ENCODE data around the gene CHID1.

The CHID1 gene

DNA sequence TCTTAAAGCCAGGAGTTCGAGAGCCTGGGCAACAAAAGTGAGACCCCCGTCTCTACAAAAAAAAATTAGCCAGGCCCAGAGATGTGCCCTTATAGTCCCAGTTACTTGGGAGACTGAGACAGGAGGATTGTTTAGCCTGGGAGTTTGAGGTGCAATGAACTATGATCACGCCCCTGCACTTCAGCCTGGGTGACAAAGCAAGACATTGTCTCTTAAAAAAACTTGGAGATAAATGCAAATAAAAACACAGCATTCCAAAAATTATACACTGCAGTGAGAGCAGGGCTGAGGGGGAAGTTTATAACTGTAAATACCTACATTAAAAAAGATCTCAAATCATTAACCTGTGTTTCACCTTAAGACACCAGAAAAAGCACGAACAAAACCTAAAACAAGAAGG, 37.1 kb upstream of the CHID1 start:
- TF ChIP-seq CTCF (IDR thresholded peaks at IDR 0.05; ENCODE audit: low read depth, low read length, poor library complexity, severe bottlenecking) (no peak), EZH2phosphoT487 (IDR thresholded peaks at IDR 0.05; ENCODE audit: borderline replicate concordance, low read length) (no peak)
- H3F3A ChIP-seq (ENCODE audit: control insufficient read depth, insufficient read depth) = no peaks in the 10 kb centered on the region
- peaks cover 19% of the 10 kb centered on the region; the same call in 1 of the 2 replicates for H3K36me3 ChIP-seq (ENCODE audit: control insufficient read depth, low read length)
- H3K4me2 ChIP-seq (ENCODE audit: low read length) = no peak overlapping the region
- no peaks in the 10 kb centered on the region for H3K27me3 ChIP-seq (ENCODE audit: control insufficient read depth, low read length)
- no peaks in the 10 kb centered on the region for H3K4me1 ChIP-seq (ENCODE audit: control insufficient read depth, low read length)
- no peaks in the 10 kb centered on the region for H3K9me2 ChIP-seq (replicated peaks; ENCODE audit: control insufficient read depth, low read length)
- H3K4me3 ChIP-seq (ENCODE audit: low read length) = no peak overlapping the region
- no peaks in the 10 kb centered on the region for H4K20me1 ChIP-seq (ENCODE audit: control insufficient read depth, insufficient read depth, low read depth, low read length)
- H3K79me2 ChIP-seq (ENCODE audit: control insufficient read depth, low read length) = peaks cover 34% of the 10 kb centered on the region
- H3K9me3 ChIP-seq (ENCODE audit: control insufficient read depth, insufficient read depth, low read length) = no peaks in the 10 kb centered on the region
- no peak overlapping the region for H3K27ac ChIP-seq (ENCODE audit: low read depth, low read length)

- Histone ChIP-seq H3K4me1 (ENCODE audit: control insufficient read depth, low read length) (no peaks in the 10 kb centered on the region), H3K27ac (ENCODE audit: low read depth, low read length) (no peak overlapping the region), H3K79me2 (ENCODE audit: control insufficient read depth, low read length) (peaks cover 44% of the 10 kb centered on the region), H3K9me3 (ENCODE audit: control insufficient read depth, insufficient read depth, low read length) (no peaks in the 10 kb centered on the region), H4K20me1 (ENCODE audit: control insufficient read depth, insufficient read depth, low read depth, low read length) (no peaks in the 10 kb centered on the region), H3K36me3 (ENCODE audit: control insufficient read depth, low read length) (peaks cover 19% of the 10 kb centered on the region; the same call in 1 of the 2 replicates), H3K27me3 (ENCODE audit: control insufficient read depth, low read length) (no peaks in the 10 kb centered on the region), H3F3A (ENCODE audit: control insufficient read depth, insufficient read depth) (no peaks in the 10 kb centered on the region), H3K9me2 (replicated peaks; ENCODE audit: control insufficient read depth, low read length) (no peaks in the 10 kb centered on the region), H3K4me3 (ENCODE audit: low read length) (no peak overlapping the region), H3K4me2 (ENCODE audit: low read length) (no peak overlapping the region)
- TF ChIP-seq CTCF (IDR thresholded peaks at IDR 0.05; ENCODE audit: low read depth, low read length, poor library complexity, severe bottlenecking) (no peak), EZH2phosphoT487 (IDR thresholded peaks at IDR 0.05; ENCODE audit: borderline replicate concordance, low read length) (no peak)
Measured at GRCh38 chr11:945986-946385, 35.4 kb upstream of the CHID1 start.

DNA sequence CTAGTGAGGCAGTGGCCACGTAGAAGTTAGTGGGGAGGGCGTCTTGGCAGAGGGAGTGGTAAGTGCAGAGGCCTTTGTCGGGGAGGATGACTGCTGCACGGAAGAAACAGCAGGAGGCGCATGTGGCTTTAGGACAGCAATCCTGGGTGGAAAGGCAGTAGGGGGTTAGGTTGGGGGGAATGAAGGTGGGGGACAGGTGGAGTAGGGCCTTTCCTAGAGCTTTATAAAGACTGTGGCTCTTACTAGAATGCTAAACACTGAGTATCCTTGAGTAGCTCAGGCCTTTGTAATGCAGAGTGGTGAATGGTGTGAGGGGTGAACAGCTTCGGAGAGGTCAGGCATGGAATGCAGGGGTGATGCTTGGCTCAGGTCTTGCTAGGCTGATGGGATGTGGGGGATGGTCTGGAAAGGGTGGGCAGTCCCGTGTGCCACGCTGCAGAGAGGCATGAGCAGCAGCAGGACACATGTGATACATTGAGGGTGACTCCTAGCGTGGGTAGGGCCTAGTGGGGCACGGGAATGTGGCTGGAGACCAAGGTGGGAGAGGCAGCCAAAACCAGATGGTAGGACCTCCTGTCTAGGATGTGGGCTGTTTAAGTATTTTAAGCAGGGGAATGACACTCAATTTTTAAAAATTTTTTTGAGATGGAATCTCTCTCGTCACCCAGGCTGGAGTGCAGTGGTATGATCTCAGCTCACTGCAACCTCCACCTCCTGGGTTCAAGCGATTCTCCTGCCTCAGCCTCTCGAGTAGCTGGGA, 34.3 kb upstream of the CHID1 start:
- Histone ChIP-seq H3K27ac (ENCODE audit: low read depth, low read length) (no peak overlapping the region), H3K4me1 (ENCODE audit: control insufficient read depth, low read length) (no peaks in the 10 kb centered on the region), H3K9me3 (ENCODE audit: control insufficient read depth, insufficient read depth, low read length) (no peaks in the 10 kb centered on the region), H3K79me2 (ENCODE audit: control insufficient read depth, low read length) (peaks cover 55% of the 10 kb centered on the region), H3K4me2 (ENCODE audit: low read length) (no peak overlapping the region), H3K4me3 (ENCODE audit: low read length) (no peak overlapping the region), H4K20me1 (ENCODE audit: control insufficient read depth, insufficient read depth, low read depth, low read length) (no peaks in the 10 kb centered on the region), H3F3A (ENCODE audit: control insufficient read depth, insufficient read depth) (no peaks in the 10 kb centered on the region), H3K36me3 (ENCODE audit: control insufficient read depth, low read length) (peaks cover 19% of the 10 kb centered on the region; the same call in 1 of the 2 replicates), H3K27me3 (ENCODE audit: control insufficient read depth, low read length) (no peaks in the 10 kb centered on the region), H3K9me2 (replicated peaks; ENCODE audit: control insufficient read depth, low read length) (no peaks in the 10 kb centered on the region)
- no peak for TF ChIP-seq CTCF (IDR thresholded peaks at IDR 0.05; ENCODE audit: low read depth, low read length, poor library complexity, severe bottlenecking)
